ENCODE data around the gene CCDC85C. TPM values are rescaled to one million over a fixed set of nuclear protein-coding genes. Genes with fewer than 3 reads are reported as not detected.

The CCDC85C gene
- polyA plus RNA-seq, 1 experiment = 7.2 TPM

DNA sequence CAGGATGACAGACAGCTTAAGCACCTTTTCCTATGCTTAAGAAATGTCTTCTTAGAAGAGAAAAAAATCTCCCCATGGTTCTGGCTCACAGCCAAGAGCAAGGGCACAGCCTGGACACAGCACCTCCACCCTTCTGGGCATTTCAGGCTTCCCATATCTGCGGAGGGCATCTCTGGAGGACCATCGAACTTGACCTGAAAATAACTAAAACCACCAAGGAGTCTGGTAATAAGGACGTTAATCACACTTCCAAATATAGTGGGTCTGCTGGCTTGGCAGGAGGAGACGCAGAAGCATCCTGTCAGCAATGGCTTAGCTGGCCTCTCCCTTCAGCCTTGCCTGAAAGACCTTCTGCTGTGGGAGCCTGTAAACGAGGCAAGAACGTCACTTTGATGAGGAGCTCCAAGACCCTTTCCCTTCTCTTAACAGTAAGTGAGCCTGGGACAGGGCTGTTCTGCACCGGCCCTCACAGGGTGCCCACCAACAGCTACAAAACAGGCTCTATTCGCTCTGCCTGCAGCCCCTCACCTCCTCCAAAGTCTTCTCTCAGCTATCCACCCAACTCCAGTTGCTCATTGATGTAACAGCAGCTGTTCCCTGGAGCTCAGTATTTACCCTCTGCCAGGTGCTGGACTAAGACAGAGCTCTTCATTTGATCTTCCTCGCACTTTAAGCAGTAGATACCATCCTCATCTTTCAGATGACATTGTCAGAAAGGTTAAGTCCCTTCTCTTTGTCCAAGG lies 136.5 kb downstream of the CCDC85C start:
- no peaks in the 10 kb centered on the region for H3K27me3 ChIP-seq (ENCODE audit: control insufficient read depth, insufficient read depth, low read length)
- ChIA-PET CTCF (no interaction called here), POLR2A (interaction anchor here (0.7 kb wide), 1 partner anchor 1026 kb away, joined by 3 read pairs; no protein-coding TSS in a partner anchor)
- no peak overlapping the region for H3K4me3 ChIP-seq (ENCODE audit: low read depth, low read length)
- no peak for DNase-seq (ENCODE audit: low read depth, low spot score)
- no peak for TF ChIP-seq CTCF (IDR thresholded peaks at IDR 0.05; ENCODE audit: low read depth, low read length)
- H3K9me3 ChIP-seq (ENCODE audit: control insufficient read depth, insufficient read depth, low read length) = no peaks in the 10 kb centered on the region
- H3K27ac ChIP-seq (ENCODE audit: low read depth, low read length) = no peak overlapping the region

- DNase-seq (ENCODE audit: low read depth, low spot score) = no peak
- Histone ChIP-seq H3K4me3 (ENCODE audit: low read depth, low read length) (no peak overlapping the region), H3K27ac (ENCODE audit: low read depth, low read length) (no peak overlapping the region), H3K9me3 (ENCODE audit: control insufficient read depth, insufficient read depth, low read length) (no peaks in the 10 kb centered on the region), H3K27me3 (ENCODE audit: control insufficient read depth, insufficient read depth, low read length) (no peaks in the 10 kb centered on the region)
- CTCF ChIA-PET = no interaction called here
- POLR2A ChIA-PET = no interaction called here
- TF ChIP-seq CTCF (IDR thresholded peaks at IDR 0.05; ENCODE audit: low read depth, low read length) = no peak
Observed at GRCh38 chr14:99466758-99467157, 137.2 kb downstream of the CCDC85C start.

DNA sequence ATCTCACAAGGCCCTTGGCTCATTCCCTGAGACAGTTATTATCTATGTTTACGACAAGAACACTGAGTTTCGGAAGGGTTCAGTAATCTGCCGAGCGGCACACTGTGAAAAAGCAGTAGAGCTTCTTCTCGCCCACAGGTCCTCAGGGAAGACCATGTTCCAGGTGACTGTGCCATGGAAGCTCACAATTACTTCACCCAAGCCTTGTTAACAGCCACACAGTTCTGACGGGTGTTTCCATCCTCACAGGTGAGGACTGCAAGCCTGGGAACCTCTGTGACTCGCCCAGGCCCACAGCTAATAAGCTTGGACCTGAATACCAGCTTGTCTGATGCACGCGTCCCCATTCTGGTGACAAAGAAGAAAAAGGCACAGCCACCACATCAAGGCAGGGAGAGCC lies 138.7 kb downstream of the CCDC85C start:
- CTCF ChIA-PET = interaction anchor here (1.1 kb wide), 1 partner anchor 76 kb away, joined by 3 read pairs; no protein-coding TSS in a partner anchor
- H3K27me3 ChIP-seq (ENCODE audit: control insufficient read depth, insufficient read depth, low read length) = no peaks in the 10 kb centered on the region
- no peak overlapping the region for H3K27ac ChIP-seq (ENCODE audit: low read depth, low read length)
- POLR2A ChIA-PET = no interaction called here
- no peak for DNase-seq (ENCODE audit: low read depth, low spot score)
- TF ChIP-seq CTCF (IDR thresholded peaks at IDR 0.05; ENCODE audit: low read depth, low read length) = no peak
- H3K4me3 ChIP-seq (ENCODE audit: low read depth, low read length) = no peak overlapping the region
- H3K9me3 ChIP-seq (ENCODE audit: control insufficient read depth, insufficient read depth, low read length) = no peaks in the 10 kb centered on the region

GRCh38 chr14:99463974-99464373 lies 140.0 kb downstream of the CCDC85C start:
- POLR2A ChIA-PET = no interaction called here
- Histone ChIP-seq H3K4me3 (ENCODE audit: low read depth, low read length) (no peak overlapping the region), H3K27me3 (ENCODE audit: control insufficient read depth, insufficient read depth, low read length) (no peaks in the 10 kb centered on the region), H3K27ac (ENCODE audit: low read depth, low read length) (no peak overlapping the region), H3K9me3 (ENCODE audit: control insufficient read depth, insufficient read depth, low read length) (no peaks in the 10 kb centered on the region)
- no peak for TF ChIP-seq CTCF (IDR thresholded peaks at IDR 0.05; ENCODE audit: low read depth, low read length)
- CTCF ChIA-PET = interaction anchor here (1.2 kb wide), 1 partner anchor 48 kb away, joined by 3 read pairs; no protein-coding TSS in a partner anchor
- DNase-seq (ENCODE audit: low read depth, low spot score) = no peak

GRCh38 chr14:99462210-99462609 lies 141.8 kb downstream of the CCDC85C start:
- H3K9me3 ChIP-seq (ENCODE audit: control insufficient read depth, insufficient read depth, low read length) = no peaks in the 10 kb centered on the region
- CTCF ChIA-PET = interaction anchor here (1.5 kb wide), 1 partner anchor 46 kb away, joined by 9 read pairs; no protein-coding TSS in a partner anchor

More at GRCh38 chr14:99462210-99462609, 141.8 kb downstream of the CCDC85C start:
- DNase-seq (ENCODE audit: low read depth, low spot score) = no peak
- no peak for TF ChIP-seq CTCF (IDR thresholded peaks at IDR 0.05; ENCODE audit: low read depth, low read length)
- Histone ChIP-seq H3K27ac (ENCODE audit: low read depth, low read length) (no peak overlapping the region), H3K4me3 (ENCODE audit: low read depth, low read length) (no peak overlapping the region), H3K27me3 (ENCODE audit: control insufficient read depth, insufficient read depth, low read length) (no peaks in the 10 kb centered on the region)
- POLR2A ChIA-PET = no interaction called here

Data from AG04450 (cell line).